ENCODE measurements around the gene EPHA7. TPM values are rescaled to one million over a fixed set of nuclear protein-coding genes. Genes with fewer than 3 reads are reported as not detected.

EPHA7 gene
- total RNA-seq, 5 donors from 2014 or later (not counting 1 experiment from before 2014, with no cell fraction given), result 0.06 TPM; not detected in 4

GRCh38 chr6:93376026-93376540 lies 43.3 kb downstream of the EPHA7 start:
- H3K4me3 Mint-ChIP-seq, result no peak overlapping the region
- Histone ChIP-seq H3K9me3 (no peaks in the 10 kb centered on the region), H3K4me3 (ENCODE audit: control insufficient read depth in 1 of 2, extremely low read depth in 1 of 2, low read length in 1 of 2) (no peak overlapping the region), H3K27ac (ENCODE audit: low read length) (no peak overlapping the region), H3K27me3 (replicated peaks in 1 of 2; ENCODE audit: control insufficient read depth in 2 of 2, extremely low read depth in 1 of 2, insufficient read depth in 2 of 2, low read length in 1 of 2) (no peaks in the 10 kb centered on the region), H3K4me1 (ENCODE audit: control insufficient read depth in 1 of 2, extremely low read depth in 1 of 2, insufficient read depth in 2 of 2, low read length in 2 of 2) (no peaks in the 10 kb centered on the region), H3K36me3 (ENCODE audit: control insufficient read depth in 2 of 2, extremely low read depth in 1 of 2, insufficient read depth in 1 of 2, low read length in 1 of 2) (no peaks in the 10 kb centered on the region)
- ChIA-PET POLR2A (no interaction called here), CTCF (no interaction called here)
- peaks cover under 1 to 9% (median 3%) of the 10 kb centered on the region in 3 donors for H3K9me3 Mint-ChIP-seq
- H3K4me1 Mint-ChIP-seq, result no peaks in the 10 kb centered on the region
- 83% methylated on average over 1 of the region's 3 CpGs for WGBS (ENCODE audit: insufficient coverage)
- ATAC-seq (replicated peaks in 1 of 4) (no peak), DNase-seq (no peak)
- H3K27ac Mint-ChIP-seq, result no peak overlapping the region
- no peaks in the 10 kb centered on the region for H3K27me3 Mint-ChIP-seq
- no peaks in the 10 kb centered on the region for H3K36me3 Mint-ChIP-seq

- no peaks in the 10 kb centered on the region for H3K4me1 ChIP-seq (ENCODE audit: control insufficient read depth in 1 of 2, extremely low read depth in 1 of 2, insufficient read depth in 2 of 2, low read length in 2 of 2)
- Mint-ChIP-seq H3K27me3 (no peaks in the 10 kb centered on the region), H3K27ac (no peak overlapping the region), H3K4me3 (no peak overlapping the region), H3K9me3 (peaks cover 3 to 9% (median 7%) of the 10 kb centered on the region in 3 donors), H3K36me3 (no peaks in the 10 kb centered on the region), H3K4me1 (no peaks in the 10 kb centered on the region)
- H3K9me3 ChIP-seq, result no peaks in the 10 kb centered on the region
- no peak overlapping the region for H3K27ac ChIP-seq (ENCODE audit: low read length)
- ATAC-seq (replicated peaks in 1 of 4) (no peak), DNase-seq (no peak)
- H3K36me3 ChIP-seq (ENCODE audit: control insufficient read depth in 2 of 2, extremely low read depth in 1 of 2, insufficient read depth in 1 of 2, low read length in 1 of 2), result no peaks in the 10 kb centered on the region
- POLR2A ChIA-PET, result no interaction called here
- no peak overlapping the region for H3K4me3 ChIP-seq (ENCODE audit: control insufficient read depth in 1 of 2, extremely low read depth in 1 of 2, low read length in 1 of 2)
- no CpG with 5 or more reads among the region's 2 CpGs for WGBS (ENCODE audit: insufficient coverage)
- CTCF ChIA-PET, result no interaction called here
- H3K27me3 ChIP-seq (replicated peaks in 1 of 2; ENCODE audit: control insufficient read depth in 2 of 2, extremely low read depth in 1 of 2, insufficient read depth in 2 of 2, low read length in 1 of 2), result no peaks in the 10 kb centered on the region
Observed at GRCh38 chr6:93373445-93373844, 45.9 kb downstream of the EPHA7 start.

- ATAC-seq (replicated peaks in 1 of 4) (no peak), DNase-seq (no peak)
- no peaks in the 10 kb centered on the region for H3K27me3 ChIP-seq (replicated peaks in 1 of 2; ENCODE audit: control insufficient read depth in 2 of 2, extremely low read depth in 1 of 2, insufficient read depth in 2 of 2, low read length in 1 of 2)
- Mint-ChIP-seq H3K4me1 (no peaks in the 10 kb centered on the region), H3K27me3 (no peaks in the 10 kb centered on the region), H3K4me3 (no peak overlapping the region), H3K27ac (no peak overlapping the region), H3K36me3 (no peaks in the 10 kb centered on the region), H3K9me3 (peaks cover 0 to 7% (median 0%) of the 10 kb centered on the region in 3 donors)
- H3K4me1 ChIP-seq (ENCODE audit: control insufficient read depth in 1 of 2, extremely low read depth in 1 of 2, insufficient read depth in 2 of 2, low read length in 2 of 2), result no peaks in the 10 kb centered on the region
- H3K9me3 ChIP-seq, result no peaks in the 10 kb centered on the region
- CTCF ChIA-PET, result no interaction called here
- POLR2A ChIA-PET, result no interaction called here
- no peak overlapping the region for H3K4me3 ChIP-seq (ENCODE audit: control insufficient read depth in 1 of 2, extremely low read depth in 1 of 2, low read length in 1 of 2)
- no peaks in the 10 kb centered on the region for H3K36me3 ChIP-seq (ENCODE audit: control insufficient read depth in 2 of 2, extremely low read depth in 1 of 2, insufficient read depth in 1 of 2, low read length in 1 of 2)
- H3K27ac ChIP-seq (ENCODE audit: low read length), result no peak overlapping the region
Observed at GRCh38 chr6:93371756-93372155, 47.6 kb downstream of the EPHA7 start.

- DNase-seq, result no peak
- H3K36me3 Mint-ChIP-seq, result no peaks in the 10 kb centered on the region
- H3K27ac ChIP-seq (ENCODE audit: low read length), result no peak overlapping the region
- no peaks in the 10 kb centered on the region for H3K4me1 Mint-ChIP-seq
- CTCF ChIA-PET, result no interaction called here
- peaks cover 0 to 7% (median 0%) of the 10 kb centered on the region in 3 donors for H3K9me3 Mint-ChIP-seq
- POLR2A ChIA-PET, result no interaction called here
- no peaks in the 10 kb centered on the region for H3K27me3 ChIP-seq (replicated peaks in 1 of 2; ENCODE audit: control insufficient read depth in 2 of 2, extremely low read depth in 1 of 2, insufficient read depth in 2 of 2, low read length in 1 of 2)
- H3K36me3 ChIP-seq (ENCODE audit: control insufficient read depth in 2 of 2, extremely low read depth in 1 of 2, insufficient read depth in 1 of 2, low read length in 1 of 2), result no peaks in the 10 kb centered on the region
- H3K4me3 ChIP-seq (ENCODE audit: control insufficient read depth in 1 of 2, extremely low read depth in 1 of 2, low read length in 1 of 2), result no peak overlapping the region
- no peaks in the 10 kb centered on the region for H3K9me3 ChIP-seq
- ATAC-seq (replicated peaks in 1 of 4), result no peak
- no CpG with 5 or more reads among the region's 3 CpGs for WGBS (ENCODE audit: insufficient coverage)
- no peaks in the 10 kb centered on the region for H3K4me1 ChIP-seq (ENCODE audit: control insufficient read depth in 1 of 2, extremely low read depth in 1 of 2, insufficient read depth in 2 of 2, low read length in 2 of 2)
- H3K27me3 Mint-ChIP-seq, result no peaks in the 10 kb centered on the region
- no peak overlapping the region for H3K4me3 Mint-ChIP-seq
- no peak overlapping the region for H3K27ac Mint-ChIP-seq
Observed at GRCh38 chr6:93369586-93370134, 49.7 kb downstream of the EPHA7 start.

GRCh38 chr6:93366506-93366905 lies 52.9 kb downstream of the EPHA7 start:
- WGBS (ENCODE audit: insufficient coverage), result 92% methylated on average over 6 of the region's 7 CpGs

GRCh38 chr6:93365445-93365844 lies 53.9 kb downstream of the EPHA7 start:
- Histone ChIP-seq H3K27me3 (replicated peaks in 1 of 2; ENCODE audit: control insufficient read depth in 2 of 2, extremely low read depth in 1 of 2, insufficient read depth in 2 of 2, low read length in 1 of 2) (no peaks in the 10 kb centered on the region), H3K4me3 (ENCODE audit: control insufficient read depth in 1 of 2, extremely low read depth in 1 of 2, low read length in 1 of 2) (no peak overlapping the region), H3K27ac (ENCODE audit: low read length) (no peak overlapping the region), H3K9me3 (no peaks in the 10 kb centered on the region), H3K4me1 (ENCODE audit: control insufficient read depth in 1 of 2, extremely low read depth in 1 of 2, insufficient read depth in 2 of 2, low read length in 2 of 2) (no peaks in the 10 kb centered on the region), H3K36me3 (ENCODE audit: control insufficient read depth in 2 of 2, extremely low read depth in 1 of 2, insufficient read depth in 1 of 2, low read length in 1 of 2) (no peaks in the 10 kb centered on the region)
- H3K27ac Mint-ChIP-seq, result no peak overlapping the region
- H3K27me3 Mint-ChIP-seq, result no peaks in the 10 kb centered on the region
- H3K36me3 Mint-ChIP-seq, result no peaks in the 10 kb centered on the region
- ChIA-PET POLR2A (no interaction called here), CTCF (interaction anchor here in 1 of 2 donors (0.7 kb wide), 1 partner anchor 11 kb away, joined by 3 read pairs; no protein-coding TSS in a partner anchor)
- ATAC-seq (replicated peaks in 1 of 4), result no peak
- no peaks in the 10 kb centered on the region for H3K4me1 Mint-ChIP-seq
- no peak for DNase-seq
- WGBS (ENCODE audit: insufficient coverage), result no CpG with 5 or more reads among the region's 3 CpGs
- peaks cover 0 to 6% (median 4%) of the 10 kb centered on the region in 3 donors for H3K9me3 Mint-ChIP-seq
- no peak overlapping the region for H3K4me3 Mint-ChIP-seq

More at GRCh38 chr6:93366506-93366905, 52.9 kb downstream of the EPHA7 start:
- ChIA-PET CTCF (no interaction called here), POLR2A (no interaction called here)
- no peaks in the 10 kb centered on the region for H3K4me1 Mint-ChIP-seq
- Histone ChIP-seq H3K27ac (ENCODE audit: low read length) (no peak overlapping the region), H3K4me1 (ENCODE audit: control insufficient read depth in 1 of 2, extremely low read depth in 1 of 2, insufficient read depth in 2 of 2, low read length in 2 of 2) (no peaks in the 10 kb centered on the region), H3K4me3 (ENCODE audit: control insufficient read depth in 1 of 2, extremely low read depth in 1 of 2, low read length in 1 of 2) (no peak overlapping the region), H3K27me3 (replicated peaks in 1 of 2; ENCODE audit: control insufficient read depth in 2 of 2, extremely low read depth in 1 of 2, insufficient read depth in 2 of 2, low read length in 1 of 2) (no peaks in the 10 kb centered on the region), H3K9me3 (no peaks in the 10 kb centered on the region), H3K36me3 (ENCODE audit: control insufficient read depth in 2 of 2, extremely low read depth in 1 of 2, insufficient read depth in 1 of 2, low read length in 1 of 2) (no peaks in the 10 kb centered on the region)
- H3K4me3 Mint-ChIP-seq, result no peak overlapping the region
- ATAC-seq (replicated peaks in 1 of 4), result no peak
- no peak for DNase-seq
- H3K27ac Mint-ChIP-seq, result no peak overlapping the region
- H3K36me3 Mint-ChIP-seq, result no peaks in the 10 kb centered on the region
- peaks cover 0 to 7% (median 0%) of the 10 kb centered on the region in 3 donors for H3K9me3 Mint-ChIP-seq
- no peaks in the 10 kb centered on the region for H3K27me3 Mint-ChIP-seq

- CTCF ChIA-PET, result no interaction called here
- H3K36me3 Mint-ChIP-seq, result no peaks in the 10 kb centered on the region
- H3K4me3 Mint-ChIP-seq, result no peak overlapping the region
- no peak for ATAC-seq (replicated peaks in 1 of 4)
- Histone ChIP-seq H3K4me1 (ENCODE audit: control insufficient read depth in 1 of 2, extremely low read depth in 1 of 2, insufficient read depth in 2 of 2, low read length in 2 of 2) (no peaks in the 10 kb centered on the region), H3K27me3 (replicated peaks in 1 of 2; ENCODE audit: control insufficient read depth in 2 of 2, extremely low read depth in 1 of 2, insufficient read depth in 2 of 2, low read length in 1 of 2) (no peaks in the 10 kb centered on the region), H3K36me3 (ENCODE audit: control insufficient read depth in 2 of 2, extremely low read depth in 1 of 2, insufficient read depth in 1 of 2, low read length in 1 of 2) (no peaks in the 10 kb centered on the region), H3K4me3 (ENCODE audit: control insufficient read depth in 1 of 2, extremely low read depth in 1 of 2, low read length in 1 of 2) (no peak overlapping the region), H3K27ac (ENCODE audit: low read length) (no peak overlapping the region), H3K9me3 (no peaks in the 10 kb centered on the region)
- no peaks in the 10 kb centered on the region for H3K4me1 Mint-ChIP-seq
- H3K9me3 Mint-ChIP-seq, result peaks cover 4 to 5% (median 4%) of the 10 kb centered on the region in 3 donors
- POLR2A ChIA-PET, result no interaction called here
- no CpG with 5 or more reads among the region's 2 CpGs for WGBS (ENCODE audit: insufficient coverage)
- no peaks in the 10 kb centered on the region for H3K27me3 Mint-ChIP-seq
- no peak for DNase-seq
- H3K27ac Mint-ChIP-seq, result no peak overlapping the region
Observed at GRCh38 chr6:93358435-93358834, 60.9 kb downstream of the EPHA7 start.
